ENCODE results near the gene TIAM1.

The TIAM1 gene

GRCh38 chr21:31158789-31159581 is 185.1 kb downstream of the TIAM1 start:
- Histone ChIP-seq H3K27me3 (ENCODE audit: control insufficient read depth, insufficient read depth, low read length) (no peaks in the 10 kb centered on the region), H3K36me3 (ENCODE audit: insufficient read depth, low read length) (no peaks in the 10 kb centered on the region), H3K4me2 (ENCODE audit: low read length) (no peak overlapping the region), H3K4me3 (ENCODE audit: low read length) (no peak overlapping the region), H3K9ac (ENCODE audit: low read depth, low read length) (no peak overlapping the region), H3K4me1 (ENCODE audit: control insufficient read depth, insufficient read depth, low read length) (peaks cover 14% of the 10 kb centered on the region), H3K9me3 (replicated peaks; ENCODE audit: low read length) (no peaks in the 10 kb centered on the region)

GRCh38 chr21:31157756-31158155 is 186.3 kb downstream of the TIAM1 start:
- Histone ChIP-seq H3K4me3 (ENCODE audit: low read length) (no peak overlapping the region), H3K27me3 (ENCODE audit: control insufficient read depth, insufficient read depth, low read length) (no peaks in the 10 kb centered on the region), H3K9me3 (replicated peaks; ENCODE audit: low read length) (no peaks in the 10 kb centered on the region), H3K4me1 (ENCODE audit: control insufficient read depth, insufficient read depth, low read length) (peaks cover 14% of the 10 kb centered on the region), H3K9ac (ENCODE audit: low read depth, low read length) (no peak overlapping the region), H3K4me2 (ENCODE audit: low read length) (no peak overlapping the region), H3K36me3 (ENCODE audit: insufficient read depth, low read length) (no peaks in the 10 kb centered on the region)

DNA sequence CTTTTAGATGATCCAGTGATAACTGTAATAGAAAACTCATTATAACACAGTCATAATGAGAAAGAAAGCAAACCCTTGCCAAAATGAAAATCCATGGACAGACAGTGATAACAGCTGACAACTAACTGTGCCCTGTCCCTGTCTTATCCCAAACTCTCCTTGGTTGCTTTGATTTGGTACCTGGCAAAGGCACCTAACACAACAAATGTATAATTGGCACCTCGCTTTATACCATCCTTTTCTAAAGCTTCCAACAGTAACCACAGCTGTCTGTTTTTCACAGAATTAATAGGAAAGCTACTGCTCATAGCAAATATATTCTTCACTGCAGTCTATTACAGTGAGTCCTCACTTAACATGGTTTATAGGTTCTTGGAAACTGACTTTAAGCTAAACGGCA is 187.4 kb downstream of the TIAM1 start:
- Histone ChIP-seq H3K27me3 (ENCODE audit: control insufficient read depth, insufficient read depth, low read length) (no peaks in the 10 kb centered on the region), H3K4me3 (ENCODE audit: low read length) (no peak overlapping the region), H3K36me3 (ENCODE audit: insufficient read depth, low read length) (no peaks in the 10 kb centered on the region), H3K4me2 (ENCODE audit: low read length) (no peak overlapping the region), H3K9me3 (replicated peaks; ENCODE audit: low read length) (no peaks in the 10 kb centered on the region), H3K9ac (ENCODE audit: low read depth, low read length) (no peak overlapping the region), H3K4me1 (ENCODE audit: control insufficient read depth, insufficient read depth, low read length) (peaks cover 14% of the 10 kb centered on the region)

DNA sequence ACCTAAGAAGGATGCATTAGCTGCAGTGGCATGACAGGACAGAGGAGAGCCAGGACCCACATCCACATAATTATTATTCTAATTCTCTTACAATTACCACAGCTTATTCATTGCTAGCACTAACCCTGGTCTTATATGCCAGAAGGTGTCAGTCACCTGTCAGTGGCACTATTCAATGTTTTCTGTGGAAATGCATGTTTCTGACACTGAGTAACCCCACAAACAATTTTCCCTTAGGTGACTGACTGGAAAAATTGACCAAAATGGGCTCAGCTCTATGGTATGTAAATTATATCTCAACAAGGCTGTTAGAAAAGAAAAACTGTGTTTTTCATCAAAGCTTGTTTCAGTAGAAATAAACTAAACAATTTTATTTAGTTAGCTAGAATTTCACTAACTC is 187.9 kb downstream of the TIAM1 start:
- Histone ChIP-seq H3K36me3 (ENCODE audit: insufficient read depth, low read length) (no peaks in the 10 kb centered on the region), H3K27me3 (ENCODE audit: control insufficient read depth, insufficient read depth, low read length) (no peaks in the 10 kb centered on the region), H3K4me3 (ENCODE audit: low read length) (no peak overlapping the region), H3K9ac (ENCODE audit: low read depth, low read length) (no peak overlapping the region), H3K9me3 (replicated peaks; ENCODE audit: low read length) (no peaks in the 10 kb centered on the region), H3K4me1 (ENCODE audit: control insufficient read depth, insufficient read depth, low read length) (peaks cover 11% of the 10 kb centered on the region), H3K4me2 (ENCODE audit: low read length) (no peak overlapping the region)

- H3K4me2 ChIP-seq (ENCODE audit: low read length): no peak overlapping the region
- H3K9ac ChIP-seq (ENCODE audit: low read depth, low read length): no peak overlapping the region
- no peak overlapping the region for H3K4me3 ChIP-seq (ENCODE audit: low read length)
- no peaks in the 10 kb centered on the region for H3K4me1 ChIP-seq (ENCODE audit: control insufficient read depth, insufficient read depth, low read length)
- H3K9me3 ChIP-seq (replicated peaks; ENCODE audit: low read length): no peaks in the 10 kb centered on the region
- H3K27me3 ChIP-seq (ENCODE audit: control insufficient read depth, insufficient read depth, low read length): no peaks in the 10 kb centered on the region
- H3K36me3 ChIP-seq (ENCODE audit: insufficient read depth, low read length): no peaks in the 10 kb centered on the region
Measured at GRCh38 chr21:31151156-31152045, 192.7 kb downstream of the TIAM1 start.

- Histone ChIP-seq H3K4me1 (ENCODE audit: control insufficient read depth, insufficient read depth, low read length) (no peaks in the 10 kb centered on the region), H3K27me3 (ENCODE audit: control insufficient read depth, insufficient read depth, low read length) (no peaks in the 10 kb centered on the region), H3K36me3 (ENCODE audit: insufficient read depth, low read length) (no peaks in the 10 kb centered on the region), H3K4me3 (ENCODE audit: low read length) (no peak overlapping the region), H3K9me3 (replicated peaks; ENCODE audit: low read length) (no peaks in the 10 kb centered on the region), H3K9ac (ENCODE audit: low read depth, low read length) (no peak overlapping the region), H3K4me2 (ENCODE audit: low read length) (no peak overlapping the region)
Measured at GRCh38 chr21:31145274-31145673, 198.8 kb downstream of the TIAM1 start.

DNA sequence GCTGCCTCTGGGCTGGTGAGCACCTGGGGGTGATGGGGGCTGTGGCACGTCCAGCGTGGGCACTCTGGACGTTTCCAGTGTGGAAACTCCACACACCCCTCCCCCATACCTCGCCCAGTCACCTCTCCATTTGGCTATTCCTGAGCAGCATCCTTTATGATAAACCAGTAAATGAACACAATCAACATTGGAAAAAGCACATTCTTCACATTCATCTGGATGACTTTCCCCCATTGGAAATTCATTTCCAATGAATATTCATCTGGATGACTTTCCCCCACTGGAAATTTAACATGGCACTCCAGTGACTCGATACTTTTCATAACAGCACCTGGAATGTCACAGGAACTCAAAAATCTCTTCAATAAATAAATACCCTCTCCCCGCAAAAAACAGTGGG is 201.0 kb downstream of the TIAM1 start:
- H3K9me3 ChIP-seq (replicated peaks; ENCODE audit: low read length): no peaks in the 10 kb centered on the region
- H3K27me3 ChIP-seq (ENCODE audit: control insufficient read depth, insufficient read depth, low read length): no peaks in the 10 kb centered on the region
- H3K4me2 ChIP-seq (ENCODE audit: low read length): no peak overlapping the region
- H3K9ac ChIP-seq (ENCODE audit: low read depth, low read length): no peak overlapping the region
- no peak overlapping the region for H3K4me3 ChIP-seq (ENCODE audit: low read length)
- H3K36me3 ChIP-seq (ENCODE audit: insufficient read depth, low read length): no peaks in the 10 kb centered on the region
- H3K4me1 ChIP-seq (ENCODE audit: control insufficient read depth, insufficient read depth, low read length): no peaks in the 10 kb centered on the region

- Histone ChIP-seq H3K36me3 (ENCODE audit: insufficient read depth, low read length) (no peaks in the 10 kb centered on the region), H3K27me3 (ENCODE audit: control insufficient read depth, insufficient read depth, low read length) (no peaks in the 10 kb centered on the region), H3K4me1 (ENCODE audit: control insufficient read depth, insufficient read depth, low read length) (no peaks in the 10 kb centered on the region), H3K4me3 (ENCODE audit: low read length) (no peak overlapping the region), H3K9me3 (replicated peaks; ENCODE audit: low read length) (no peaks in the 10 kb centered on the region), H3K4me2 (ENCODE audit: low read length) (no peak overlapping the region), H3K9ac (ENCODE audit: low read depth, low read length) (no peak overlapping the region)
Measured at GRCh38 chr21:31142600-31142999, 201.5 kb downstream of the TIAM1 start.

- Histone ChIP-seq H3K9ac (ENCODE audit: low read depth, low read length) (no peak overlapping the region), H3K4me3 (ENCODE audit: low read length) (no peak overlapping the region), H3K4me1 (ENCODE audit: control insufficient read depth, insufficient read depth, low read length) (no peaks in the 10 kb centered on the region), H3K27me3 (ENCODE audit: control insufficient read depth, insufficient read depth, low read length) (no peaks in the 10 kb centered on the region), H3K9me3 (replicated peaks; ENCODE audit: low read length) (no peaks in the 10 kb centered on the region), H3K36me3 (ENCODE audit: insufficient read depth, low read length) (no peaks in the 10 kb centered on the region), H3K4me2 (ENCODE audit: low read length) (no peak overlapping the region)
Measured at GRCh38 chr21:31141389-31142000, 202.6 kb downstream of the TIAM1 start.

DNA sequence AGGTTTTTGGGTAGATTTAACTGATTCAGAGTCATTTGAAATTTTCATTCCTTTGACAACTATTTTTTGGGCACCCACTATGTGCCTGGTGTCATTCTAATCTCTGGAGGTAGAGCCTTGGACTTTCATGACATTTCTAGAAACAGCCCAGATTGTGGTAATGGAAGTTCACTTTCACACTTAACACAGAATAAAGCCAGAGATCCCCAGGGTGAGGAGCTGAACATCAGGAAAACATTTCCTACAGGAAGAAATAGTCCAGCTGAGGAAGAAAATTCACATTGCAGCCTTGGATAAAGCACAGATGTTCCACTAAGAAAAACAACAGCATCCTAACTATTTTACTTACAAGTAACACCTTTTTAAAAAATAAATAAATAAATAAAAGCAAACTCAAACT is 203.4 kb downstream of the TIAM1 start:
- no peaks in the 10 kb centered on the region for H3K27me3 ChIP-seq (ENCODE audit: control insufficient read depth, insufficient read depth, low read length)
- H3K4me3 ChIP-seq (ENCODE audit: low read length): no peak overlapping the region
- H3K36me3 ChIP-seq (ENCODE audit: insufficient read depth, low read length): no peaks in the 10 kb centered on the region
- H3K9ac ChIP-seq (ENCODE audit: low read depth, low read length): no peak overlapping the region
- no peaks in the 10 kb centered on the region for H3K9me3 ChIP-seq (replicated peaks; ENCODE audit: low read length)
- no peaks in the 10 kb centered on the region for H3K4me1 ChIP-seq (ENCODE audit: control insufficient read depth, insufficient read depth, low read length)
- H3K4me2 ChIP-seq (ENCODE audit: low read length): no peak overlapping the region

DNA sequence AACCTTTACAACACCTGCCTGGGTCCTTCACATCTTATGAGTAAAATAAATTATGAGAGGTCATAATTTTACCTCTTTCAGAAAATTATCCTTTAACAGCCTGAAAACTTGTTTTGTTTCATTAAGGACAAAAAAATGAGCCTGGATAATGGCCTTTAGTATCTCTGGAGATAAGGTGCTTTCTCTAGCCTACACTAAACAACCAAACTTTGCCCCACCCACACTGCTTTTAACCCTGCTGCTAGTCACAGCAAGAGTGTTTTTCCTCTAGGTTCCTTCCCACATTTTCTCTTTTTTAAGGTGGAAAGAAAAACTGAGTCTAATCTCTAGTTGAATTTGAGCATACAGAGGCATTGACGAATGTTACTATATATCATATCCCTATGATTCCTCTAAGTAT is 204.0 kb downstream of the TIAM1 start:
- Histone ChIP-seq H3K27me3 (ENCODE audit: control insufficient read depth, insufficient read depth, low read length) (no peaks in the 10 kb centered on the region), H3K4me1 (ENCODE audit: control insufficient read depth, insufficient read depth, low read length) (no peaks in the 10 kb centered on the region), H3K9me3 (replicated peaks; ENCODE audit: low read length) (no peaks in the 10 kb centered on the region), H3K4me2 (ENCODE audit: low read length) (no peak overlapping the region), H3K4me3 (ENCODE audit: low read length) (no peak overlapping the region), H3K36me3 (ENCODE audit: insufficient read depth, low read length) (no peaks in the 10 kb centered on the region), H3K9ac (ENCODE audit: low read depth, low read length) (no peak overlapping the region)

Measured in skeletal muscle satellite cell (primary cell).